ENCODE results near the gene ANO7.

The ANO7 gene

DNA sequence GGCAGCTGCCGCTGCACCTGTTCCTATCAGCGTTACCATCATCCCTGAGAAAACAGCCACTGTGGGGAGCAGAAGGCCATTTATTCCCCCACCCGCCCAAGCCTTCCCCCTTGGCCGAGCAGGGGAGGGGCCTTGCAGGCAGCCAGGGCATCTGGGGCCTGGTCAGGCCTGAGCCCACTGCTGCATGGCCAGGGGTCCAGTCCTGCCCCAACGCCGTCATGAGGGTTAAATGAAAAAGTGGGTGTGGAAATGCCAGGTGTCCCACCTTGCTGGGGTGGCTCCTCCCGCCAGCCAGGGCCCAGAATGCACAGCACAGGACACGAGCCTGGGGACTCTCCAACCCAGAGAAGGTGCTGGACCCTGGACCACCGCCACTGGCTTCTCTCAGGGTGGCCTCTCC is 14.2 kb downstream of the ANO7 start:
- H3K4me1 ChIP-seq (ENCODE audit: insufficient read depth, low read length, severe bottlenecking): no peaks in the 10 kb centered on the region
- no peaks in the 10 kb centered on the region for H3K27me3 ChIP-seq (ENCODE audit: insufficient read depth, low read length)
- no peaks in the 10 kb centered on the region for H3K9me3 ChIP-seq (ENCODE audit: low read length)
- TF ChIP-seq, protein P1, sequence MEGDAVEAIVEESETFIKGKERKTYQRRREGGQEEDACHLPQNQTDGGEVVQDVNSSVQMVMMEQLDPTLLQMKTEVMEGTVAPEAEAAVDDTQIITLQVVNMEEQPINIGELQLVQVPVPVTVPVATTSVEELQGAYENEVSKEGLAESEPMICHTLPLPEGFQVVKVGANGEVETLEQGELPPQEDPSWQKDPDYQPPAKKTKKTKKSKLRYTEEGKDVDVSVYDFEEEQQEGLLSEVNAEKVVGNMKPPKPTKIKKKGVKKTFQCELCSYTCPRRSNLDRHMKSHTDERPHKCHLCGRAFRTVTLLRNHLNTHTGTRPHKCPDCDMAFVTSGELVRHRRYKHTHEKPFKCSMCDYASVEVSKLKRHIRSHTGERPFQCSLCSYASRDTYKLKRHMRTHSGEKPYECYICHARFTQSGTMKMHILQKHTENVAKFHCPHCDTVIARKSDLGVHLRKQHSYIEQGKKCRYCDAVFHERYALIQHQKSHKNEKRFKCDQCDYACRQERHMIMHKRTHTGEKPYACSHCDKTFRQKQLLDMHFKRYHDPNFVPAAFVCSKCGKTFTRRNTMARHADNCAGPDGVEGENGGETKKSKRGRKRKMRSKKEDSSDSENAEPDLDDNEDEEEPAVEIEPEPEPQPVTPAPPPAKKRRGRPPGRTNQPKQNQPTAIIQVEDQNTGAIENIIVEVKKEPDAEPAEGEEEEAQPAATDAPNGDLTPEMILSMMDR (IDR thresholded peaks at IDR 0.05; ENCODE audit: low read length): no peak
- no peak for TF ChIP-seq EZH2 (IDR thresholded peaks at IDR 0.05; ENCODE audit: borderline replicate concordance, low read length)
- no peaks in the 10 kb centered on the region for H4K20me1 ChIP-seq (ENCODE audit: insufficient read depth, low read length)
- H3K4me2 ChIP-seq (ENCODE audit: low read length): no peak overlapping the region
- no peak overlapping the region for H3K4me3 ChIP-seq (ENCODE audit: low read depth, low read length, poor library complexity, severe bottlenecking)
- no peaks in the 10 kb centered on the region for H3K9me2 ChIP-seq (ENCODE audit: low read depth, low read length)
- H3K79me2 ChIP-seq (ENCODE audit: insufficient read depth, low read length): no peaks in the 10 kb centered on the region
- no peaks in the 10 kb centered on the region for H3F3A ChIP-seq (ENCODE audit: insufficient read depth, low read length)
- H3K36me3 ChIP-seq (ENCODE audit: insufficient read depth, low read length): no peaks in the 10 kb centered on the region
- no peak overlapping the region for H2AFZ ChIP-seq (ENCODE audit: low read length)
- no peak overlapping the region for H3K9ac ChIP-seq (ENCODE audit: low read length)
- no peak overlapping the region for H3K27ac ChIP-seq (ENCODE audit: low read depth, low read length, poor library complexity, severe bottlenecking)

DNA sequence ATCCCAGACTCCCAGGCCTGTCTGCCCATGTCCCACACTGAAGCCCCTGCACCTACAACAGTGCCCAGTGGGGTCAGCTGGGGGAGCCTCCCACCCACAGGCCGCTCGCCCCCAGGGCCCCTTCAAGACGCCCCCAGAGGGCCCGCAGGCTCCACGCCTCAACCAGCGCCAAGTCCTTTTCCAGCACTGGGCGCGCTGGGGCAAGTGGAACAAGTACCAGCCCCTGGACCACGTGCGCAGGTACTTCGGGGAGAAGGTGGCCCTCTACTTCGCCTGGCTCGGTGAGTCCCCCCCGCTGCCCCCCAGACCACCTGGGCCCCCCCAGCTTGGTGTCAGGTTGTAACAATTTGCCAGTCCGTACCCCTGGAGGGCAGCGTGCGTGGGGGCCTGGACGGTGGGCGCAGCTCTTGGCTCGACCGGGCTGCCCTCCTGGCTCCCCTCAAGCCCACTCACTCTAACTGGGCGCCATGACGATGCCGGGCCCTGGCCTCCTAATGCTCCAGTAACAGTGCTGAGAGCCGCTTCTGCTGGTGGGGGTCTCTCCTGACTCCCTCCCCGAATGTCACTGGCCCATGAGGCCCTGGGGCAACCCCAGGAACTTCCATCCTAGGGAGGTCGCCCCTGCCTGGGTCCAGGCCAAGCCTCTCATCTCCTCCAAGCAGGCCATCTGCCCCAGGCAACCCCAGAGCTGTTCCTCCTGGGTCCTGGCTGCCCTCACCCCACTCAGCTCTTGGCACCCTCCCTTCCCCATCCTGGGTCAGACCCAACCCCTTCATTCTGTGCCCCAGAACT is 14.9 kb downstream of the ANO7 start:
- Histone ChIP-seq H3K27me3 (ENCODE audit: insufficient read depth, low read length) (no peaks in the 10 kb centered on the region), H2AFZ (ENCODE audit: low read length) (no peak overlapping the region), H3K4me1 (ENCODE audit: insufficient read depth, low read length, severe bottlenecking) (no peaks in the 10 kb centered on the region), H3K9ac (ENCODE audit: low read length) (no peak overlapping the region), H3F3A (ENCODE audit: insufficient read depth, low read length) (no peaks in the 10 kb centered on the region), H3K79me2 (ENCODE audit: insufficient read depth, low read length) (no peaks in the 10 kb centered on the region), H3K36me3 (ENCODE audit: insufficient read depth, low read length) (no peaks in the 10 kb centered on the region), H3K4me3 (ENCODE audit: low read depth, low read length, poor library complexity, severe bottlenecking) (no peak overlapping the region), H3K9me2 (ENCODE audit: low read depth, low read length) (no peaks in the 10 kb centered on the region), H4K20me1 (ENCODE audit: insufficient read depth, low read length) (no peaks in the 10 kb centered on the region), H3K4me2 (ENCODE audit: low read length) (no peak overlapping the region), H3K27ac (ENCODE audit: low read depth, low read length, poor library complexity, severe bottlenecking) (no peak overlapping the region), H3K9me3 (ENCODE audit: low read length) (no peaks in the 10 kb centered on the region)
- no peak for TF ChIP-seq EZH2 (IDR thresholded peaks at IDR 0.05; ENCODE audit: borderline replicate concordance, low read length)
- TF ChIP-seq, protein P1 (IDR thresholded peaks at IDR 0.05; ENCODE audit: low read length): no peak

DNA sequence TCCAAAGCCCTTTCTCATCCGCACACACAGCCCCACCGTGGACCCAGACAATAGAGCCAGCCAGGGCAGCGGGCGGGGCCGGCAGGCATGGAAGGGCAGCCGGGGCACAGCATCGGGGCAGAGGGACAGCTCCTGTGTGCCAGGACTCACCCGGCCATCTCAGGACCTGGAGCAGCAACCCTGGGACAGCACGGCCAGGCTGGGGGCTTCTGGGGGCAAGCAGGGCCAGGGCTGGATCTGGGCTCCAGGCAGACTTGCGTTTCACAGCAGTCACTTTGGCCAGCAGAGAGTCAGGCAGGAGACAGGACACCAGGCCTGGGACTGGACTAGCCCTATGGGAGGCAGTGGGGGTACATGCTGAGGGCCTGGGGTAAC is 15.5 kb downstream of the ANO7 start:
- TF ChIP-seq EZH2 (IDR thresholded peaks at IDR 0.05; ENCODE audit: borderline replicate concordance, low read length): no peak
- TF ChIP-seq, protein P1 (IDR thresholded peaks at IDR 0.05; ENCODE audit: low read length): no peak
- Histone ChIP-seq H3K4me2 (ENCODE audit: low read length) (no peak overlapping the region), H3K4me1 (ENCODE audit: insufficient read depth, low read length, severe bottlenecking) (no peaks in the 10 kb centered on the region), H4K20me1 (ENCODE audit: insufficient read depth, low read length) (no peaks in the 10 kb centered on the region), H3F3A (ENCODE audit: insufficient read depth, low read length) (no peaks in the 10 kb centered on the region), H3K36me3 (ENCODE audit: insufficient read depth, low read length) (no peaks in the 10 kb centered on the region), H2AFZ (ENCODE audit: low read length) (no peak overlapping the region), H3K9me2 (ENCODE audit: low read depth, low read length) (no peaks in the 10 kb centered on the region), H3K9ac (ENCODE audit: low read length) (no peak overlapping the region), H3K79me2 (ENCODE audit: insufficient read depth, low read length) (no peaks in the 10 kb centered on the region), H3K27ac (ENCODE audit: low read depth, low read length, poor library complexity, severe bottlenecking) (no peak overlapping the region), H3K27me3 (ENCODE audit: insufficient read depth, low read length) (no peaks in the 10 kb centered on the region), H3K4me3 (ENCODE audit: low read depth, low read length, poor library complexity, severe bottlenecking) (no peak overlapping the region), H3K9me3 (ENCODE audit: low read length) (no peaks in the 10 kb centered on the region)
